NCI-H748 treated with DMSO at 0.1 percent for 48 hours (cell line): Measurements from ENCODE around the gene KCNK17.
"Not testable (repeated sequence)": the region's sequence is repeated elsewhere in the genome, so short reads cannot be mapped to it uniquely, and the experiment has no call there.

Experiments used
- DNase-seq: peaks from one replicate; lab custom pipeline; 2025; lab: John Stamatoyannopoulos, UW

The KCNK17 gene

DNA sequence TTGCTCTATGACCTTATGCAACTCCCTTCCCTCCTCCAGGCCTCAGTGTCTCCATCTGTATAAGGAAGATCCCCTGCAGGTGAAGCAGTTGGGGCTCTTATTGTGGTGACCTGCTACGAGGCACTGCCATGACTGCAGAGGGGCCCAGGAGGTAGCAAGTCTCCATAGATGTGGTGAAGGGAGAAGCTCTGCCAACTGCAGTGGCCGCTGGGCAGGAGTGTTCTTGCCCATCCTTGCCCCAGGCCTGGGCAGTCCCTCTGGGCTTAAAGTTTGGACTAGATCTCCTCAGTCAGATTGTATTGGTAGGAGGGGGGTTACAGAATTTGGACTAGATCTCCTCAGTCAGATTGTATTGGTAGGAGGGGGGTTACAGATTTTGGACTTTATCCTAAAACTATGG, 12.2 kb downstream of the KCNK17 start:
- no peak for DNase-seq

DNA sequence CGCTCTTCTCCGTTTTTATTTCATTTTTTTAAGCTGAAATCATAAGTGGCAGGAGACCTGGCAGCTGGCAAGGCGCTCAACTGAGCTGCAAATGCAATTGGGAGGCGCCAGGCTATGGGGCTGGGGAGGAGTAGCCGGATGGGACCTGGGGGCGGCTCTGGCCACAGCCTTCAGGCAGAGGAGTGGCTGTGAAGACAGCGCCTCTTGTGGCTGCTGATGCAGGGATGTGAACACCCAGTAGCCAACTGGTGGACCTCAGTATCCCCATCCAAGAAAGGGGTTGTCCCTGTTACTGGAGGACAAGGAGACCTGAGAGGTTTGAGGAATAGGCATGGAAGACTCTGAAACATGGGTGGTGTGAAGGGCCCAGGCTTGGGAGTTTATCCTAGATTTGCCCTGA, 12.6 kb downstream of the KCNK17 start:
- no peak for DNase-seq

DNA sequence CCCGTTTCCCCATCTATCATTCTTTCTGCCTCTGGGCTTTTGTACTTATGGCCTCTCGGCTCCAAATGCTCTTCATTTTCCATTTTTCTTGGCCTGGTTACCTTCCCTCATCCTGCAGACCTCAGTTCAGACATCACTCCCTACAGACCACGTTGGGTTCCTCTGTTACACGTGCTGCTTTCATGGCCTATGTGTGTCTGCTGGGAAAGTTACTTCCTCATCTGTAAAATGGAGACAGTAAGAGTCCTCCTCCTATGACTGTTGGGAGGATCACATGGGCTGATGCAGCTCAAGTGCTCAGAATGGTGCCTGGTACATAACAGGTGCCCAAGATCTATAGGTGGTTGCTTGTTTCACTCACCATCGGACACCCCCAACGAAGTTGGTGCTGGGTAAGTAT, 13.5 kb downstream of the KCNK17 start:
- DNase-seq: no peak

DNA sequence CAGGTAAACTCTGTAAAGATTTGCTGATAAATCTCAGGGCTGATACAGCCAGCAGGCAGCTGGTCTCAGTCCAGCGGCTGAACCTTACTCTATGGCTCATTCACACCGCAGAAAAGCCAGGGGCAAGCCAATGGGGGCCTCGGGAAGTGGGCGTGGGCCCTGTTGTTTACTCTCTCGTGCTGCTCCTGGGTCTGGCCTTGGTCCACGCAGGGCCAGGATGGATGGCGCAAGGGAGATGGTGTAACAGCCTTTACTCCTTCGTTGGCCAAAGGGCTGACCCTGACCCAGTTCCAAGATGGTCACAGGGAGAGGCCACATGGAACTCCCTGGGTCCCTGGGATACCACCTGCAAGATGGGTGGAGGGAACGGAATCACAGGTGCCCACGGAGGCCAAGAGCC, 16.2 kb downstream of the KCNK17 start:
- DNase-seq: no peak

DNA sequence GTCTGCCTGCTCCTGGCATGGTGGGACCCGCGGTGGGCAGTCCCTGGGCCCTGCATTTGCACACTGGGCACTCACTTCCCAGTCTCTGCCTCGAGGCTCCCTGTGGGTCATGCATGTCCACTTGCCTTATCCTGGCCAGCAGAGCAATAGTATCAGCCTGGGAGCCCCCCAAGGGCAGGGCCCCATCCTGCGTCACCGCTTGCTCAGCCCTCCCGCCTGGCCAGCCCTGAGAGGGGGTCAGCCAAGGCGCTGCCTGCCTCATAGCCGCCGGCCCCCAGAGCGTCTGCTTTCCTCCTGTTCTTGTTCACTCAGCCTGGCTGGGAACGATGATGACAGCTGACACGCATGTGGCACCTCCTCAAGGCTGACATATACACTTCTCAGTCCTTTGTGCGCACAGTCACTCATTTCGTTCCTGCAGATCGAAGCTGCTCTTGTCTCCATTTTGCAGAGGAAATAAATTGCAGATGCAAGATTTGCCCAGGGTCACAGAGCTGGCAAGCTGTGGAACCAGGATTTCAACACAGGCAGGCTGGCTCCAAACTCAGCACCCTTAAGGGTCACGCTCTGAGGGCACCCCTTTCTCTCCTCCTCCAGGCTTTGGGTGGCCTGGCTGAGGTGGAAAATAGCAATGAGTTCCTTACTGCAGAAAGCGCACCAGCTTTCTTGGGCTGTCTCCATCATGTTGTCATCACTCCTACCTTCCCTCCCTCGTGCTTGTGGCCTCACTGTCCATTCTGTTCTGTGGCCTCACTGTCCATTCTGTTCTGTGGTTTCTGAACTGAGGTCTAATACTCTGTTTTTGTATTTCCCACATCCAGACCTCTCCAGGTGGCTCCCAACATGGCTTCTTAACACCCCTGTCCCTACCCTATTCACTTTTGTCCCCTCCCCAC, 17.2 kb downstream of the KCNK17 start:
- DNase-seq: no peak

DNA sequence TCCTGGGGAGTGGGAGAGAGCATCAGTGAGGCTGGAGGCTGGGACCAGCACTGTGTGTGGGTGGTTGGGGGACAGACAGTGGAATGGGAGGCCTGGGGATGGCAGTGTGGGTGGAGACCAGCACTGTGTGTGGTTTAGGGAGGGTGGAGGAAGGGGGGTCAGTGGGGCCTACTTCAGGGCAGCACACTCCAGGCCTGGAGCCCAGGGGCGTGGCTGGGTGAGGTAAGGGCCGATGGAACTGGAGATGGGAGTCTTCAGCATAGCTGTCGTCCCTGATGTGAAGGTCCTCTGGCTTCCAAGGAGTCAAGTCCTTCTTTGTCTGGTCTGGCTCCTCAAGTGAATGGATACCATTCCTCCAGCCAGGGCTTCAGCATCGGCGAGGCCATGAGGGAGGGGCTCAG, 18.6 kb downstream of the KCNK17 start:
- no peak for DNase-seq

DNA sequence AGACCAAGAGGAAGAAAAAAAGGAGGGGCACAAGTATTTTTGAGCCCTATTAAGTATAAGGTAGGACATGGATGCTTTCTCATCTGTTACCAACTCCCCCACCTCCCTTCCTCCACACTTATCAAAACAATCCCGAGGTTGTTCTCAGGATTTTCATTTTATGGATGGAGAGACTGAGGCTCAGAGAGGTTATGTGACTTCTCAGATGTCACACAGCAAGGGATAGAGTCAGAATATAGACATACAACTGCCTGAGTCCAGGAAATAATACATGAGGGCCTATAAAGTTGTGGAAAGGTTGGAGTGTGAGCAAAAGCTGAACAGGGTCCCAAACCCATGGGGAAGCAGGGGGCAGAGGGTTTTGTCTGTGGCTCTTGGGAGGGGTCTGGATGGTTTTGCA, 19.3 kb downstream of the KCNK17 start:
- no peak for DNase-seq

DNA sequence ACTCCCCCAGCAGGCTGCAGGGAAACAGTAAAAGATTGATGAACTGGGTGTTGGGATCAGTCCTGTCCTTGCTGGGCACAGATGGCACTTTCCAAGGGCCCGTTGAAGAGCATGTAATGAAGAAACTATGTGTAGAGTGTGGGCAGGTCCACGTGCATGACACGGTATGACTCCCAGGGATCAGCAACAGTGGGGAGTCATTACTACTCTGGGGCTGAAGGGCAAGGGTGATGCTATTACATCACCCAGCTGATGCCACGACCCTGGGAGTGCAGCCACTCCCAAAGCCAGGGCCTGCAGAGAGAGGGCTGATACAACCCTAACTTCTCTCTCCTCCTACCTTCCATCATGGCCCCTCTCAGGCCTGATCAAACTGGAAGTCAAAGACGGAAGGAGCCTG, 20.1 kb downstream of the KCNK17 start:
- no peak for DNase-seq

DNA sequence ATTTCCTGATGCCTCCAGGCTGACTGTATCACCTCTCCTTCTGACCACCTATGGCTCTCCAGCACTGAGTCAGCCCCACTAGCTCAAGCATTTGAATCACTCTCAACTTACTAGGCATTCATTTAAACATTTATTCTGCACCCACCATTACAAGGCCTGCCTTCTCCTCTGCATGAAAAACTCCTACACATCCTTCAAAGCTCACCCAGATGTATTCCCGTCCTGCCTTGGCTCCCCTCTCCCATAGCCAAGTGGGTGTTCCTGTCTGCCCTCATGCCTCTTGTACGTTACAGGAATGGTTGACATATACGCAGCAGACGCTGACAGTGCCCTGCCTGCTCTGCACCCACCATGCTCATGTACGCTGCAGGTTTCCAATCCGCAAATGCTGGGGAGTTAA, 21.6 kb downstream of the KCNK17 start:
- DNase-seq: no peak

DNA sequence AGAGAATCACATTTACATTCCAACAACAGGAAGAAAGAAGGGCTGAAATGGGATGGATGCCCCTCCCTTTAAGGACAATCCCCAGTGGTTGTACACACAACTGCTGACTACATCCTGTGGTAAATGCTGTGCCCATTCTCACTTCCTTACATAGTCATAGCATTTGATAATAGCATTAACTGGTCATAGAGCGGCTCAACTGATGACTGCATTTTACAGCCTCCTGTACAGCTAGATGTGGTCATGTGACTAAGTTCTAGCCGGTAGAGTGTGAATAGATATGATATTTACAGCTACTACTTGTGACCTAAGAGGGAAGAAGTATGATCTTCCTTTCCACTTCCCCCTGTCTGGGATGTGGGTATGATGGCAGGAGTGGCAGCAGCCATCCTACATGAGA, 24.7 kb downstream of the KCNK17 start:
- no peak for DNase-seq

DNA sequence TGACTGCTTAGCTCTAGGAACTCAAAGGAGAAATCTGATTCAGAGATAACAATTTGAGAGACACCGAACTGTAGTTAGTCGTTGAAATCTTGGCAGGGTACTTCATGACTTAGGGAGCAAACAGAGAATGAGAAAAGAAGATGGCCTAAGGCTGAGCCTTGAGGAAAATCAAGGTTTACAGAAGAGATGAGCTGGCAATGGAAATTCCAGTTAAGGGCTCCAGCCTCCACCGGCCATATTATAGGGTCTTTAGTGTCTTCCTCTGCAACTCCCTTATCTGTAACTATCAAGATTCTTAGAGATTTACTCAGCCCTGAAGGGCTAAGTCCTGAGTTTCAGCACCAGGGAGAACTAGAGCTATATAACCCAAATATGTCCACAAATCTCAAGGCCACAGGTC, 26.6 kb downstream of the KCNK17 start:
- no peak for DNase-seq

DNA sequence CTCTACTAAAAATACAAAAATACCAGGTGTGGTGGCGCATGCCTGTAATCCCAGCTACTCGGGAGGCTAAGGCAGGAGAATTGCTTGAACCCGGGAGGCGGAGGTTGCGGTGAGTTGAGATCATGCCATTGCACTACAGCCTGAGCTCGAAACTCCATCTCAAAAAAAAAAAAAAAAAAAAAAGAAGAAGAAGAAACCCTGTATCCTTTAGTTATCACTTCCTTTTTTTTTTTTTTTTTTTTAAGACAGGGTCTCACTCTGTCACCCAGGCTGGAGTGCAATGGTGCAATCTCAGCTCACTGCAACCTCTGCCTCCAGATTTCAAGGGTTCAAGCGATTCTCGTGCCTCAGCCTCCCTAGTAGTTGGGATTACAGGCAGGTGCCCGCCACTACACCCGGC, 27.6 kb downstream of the KCNK17 start:
- not testable (repeated sequence) for DNase-seq

DNA sequence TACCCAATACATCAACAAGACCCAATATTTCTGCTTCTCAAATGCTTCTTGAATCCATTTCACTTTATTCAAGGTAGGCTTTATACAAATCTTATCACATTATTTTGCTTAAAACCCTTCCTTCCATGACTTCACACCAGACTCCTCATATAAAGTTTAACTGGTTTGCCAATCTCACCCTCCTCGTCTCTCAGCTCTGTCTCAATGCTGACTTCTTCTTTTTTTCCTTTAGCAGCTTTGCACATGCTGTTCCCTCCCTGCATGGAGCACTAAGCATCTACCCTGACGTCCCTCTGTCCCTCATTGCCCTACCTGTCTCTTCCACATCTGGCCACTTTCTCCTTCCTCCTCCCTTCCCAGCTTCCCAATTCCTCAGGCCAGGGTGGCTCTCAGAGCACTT, 31.4 kb downstream of the KCNK17 start:
- no peak for DNase-seq

DNA sequence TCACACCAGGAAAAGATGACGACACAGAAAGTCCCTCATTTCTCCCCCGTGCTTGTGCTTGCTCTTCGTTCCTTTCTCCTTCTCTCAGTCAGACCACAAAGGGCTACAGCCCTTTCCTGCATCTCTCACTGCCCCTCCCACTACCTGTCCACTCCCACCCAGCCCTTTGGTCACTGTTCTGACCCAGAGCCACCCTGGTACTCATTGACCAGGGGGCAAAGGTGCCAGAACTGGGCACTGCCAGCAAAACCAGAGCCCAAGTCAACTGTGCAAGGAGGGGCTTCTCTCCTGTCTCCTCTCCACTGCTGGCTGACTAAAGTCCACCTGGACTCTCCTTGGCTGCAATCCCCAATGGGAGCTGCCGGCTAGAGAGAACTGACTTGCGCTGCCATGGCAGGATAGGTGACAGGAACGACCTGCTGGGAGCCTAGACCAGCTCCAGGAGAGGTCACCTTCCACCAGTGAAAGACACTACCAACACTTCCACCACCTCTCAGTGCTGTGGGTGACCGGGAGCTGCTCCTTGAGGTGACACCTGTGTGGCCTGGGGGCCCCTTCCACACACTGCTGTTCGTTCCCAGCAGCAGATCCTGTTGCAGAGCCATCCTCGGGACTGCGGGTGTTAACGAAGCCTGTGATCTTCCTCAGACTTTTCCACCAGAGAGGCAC, 32.8 kb downstream of the KCNK17 start:
- DNase-seq: no peak

DNA sequence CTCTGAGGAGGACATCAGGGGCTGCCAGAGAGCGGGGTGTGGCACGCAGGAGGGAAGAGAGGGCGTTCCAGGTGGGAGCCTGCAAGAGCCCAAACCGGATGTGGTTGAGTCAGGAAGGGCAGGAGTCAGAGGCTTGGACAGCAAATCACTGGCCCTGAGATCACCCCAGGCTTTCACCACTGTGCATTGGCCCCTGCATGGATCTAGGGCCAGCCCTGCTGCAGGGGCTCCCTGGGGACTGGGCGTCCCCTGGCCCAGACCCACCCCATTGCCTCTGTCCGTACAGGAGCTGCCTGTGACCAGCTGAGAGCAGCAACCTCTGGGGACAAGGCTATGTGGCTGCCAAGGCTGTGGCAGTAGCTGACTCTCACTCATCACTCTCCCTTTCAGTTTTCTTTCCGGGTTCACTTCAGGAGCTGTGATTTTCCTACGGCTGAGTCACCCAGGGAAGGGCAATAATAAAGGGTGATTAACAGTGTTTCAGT, 33.9 kb downstream of the KCNK17 start:
- no peak for DNase-seq

DNA sequence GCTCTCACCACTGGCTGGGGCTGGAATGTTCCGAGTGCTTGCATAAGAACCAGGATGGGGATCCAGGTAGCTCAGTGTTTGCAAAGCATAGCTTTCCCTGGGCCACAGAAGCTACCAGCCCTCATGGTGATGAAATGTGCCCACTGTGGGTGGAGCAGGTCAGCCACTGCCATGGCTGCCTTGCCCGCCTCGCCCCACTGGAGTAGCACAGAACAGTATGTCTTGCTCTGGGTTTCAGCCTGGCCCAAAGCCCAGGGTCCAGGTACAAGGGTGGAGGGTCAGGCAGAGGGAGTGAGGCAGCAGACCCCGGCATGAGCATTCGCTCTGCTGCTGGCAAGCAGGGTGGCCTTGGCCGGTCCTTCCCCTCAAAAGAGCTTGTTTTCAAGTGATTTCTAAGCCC, 34.7 kb downstream of the KCNK17 start:
- no peak for DNase-seq

DNA sequence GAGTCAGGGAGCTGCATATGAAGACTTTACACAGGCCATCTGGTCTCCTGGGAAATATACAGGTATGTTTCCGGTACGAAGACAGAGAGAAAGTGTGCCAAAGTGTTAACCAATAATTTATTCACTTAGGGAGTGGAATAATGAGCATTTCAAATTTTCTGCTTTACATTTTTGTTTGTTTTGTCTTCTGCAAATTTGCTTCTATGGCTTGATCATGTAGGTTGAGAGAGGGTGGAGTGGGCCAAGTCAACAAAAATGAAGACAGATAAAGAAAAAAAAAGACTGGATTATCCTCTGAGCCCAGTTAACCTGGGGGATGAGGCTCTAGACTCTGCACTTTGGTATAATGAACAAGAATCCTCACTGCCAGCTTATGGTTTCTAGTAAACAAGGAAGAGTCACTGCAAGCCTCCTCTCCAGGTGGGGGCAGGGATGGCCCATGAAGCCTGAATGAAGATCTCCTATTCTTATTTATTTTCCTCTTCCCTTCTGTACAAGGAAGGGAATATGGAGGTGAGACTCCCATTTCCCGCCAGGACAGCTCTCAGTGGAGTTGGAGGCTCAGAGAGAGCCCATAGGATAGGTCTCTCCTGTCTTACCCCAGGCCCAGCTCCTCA, 37.7 kb downstream of the KCNK17 start:
- no peak for DNase-seq

DNA sequence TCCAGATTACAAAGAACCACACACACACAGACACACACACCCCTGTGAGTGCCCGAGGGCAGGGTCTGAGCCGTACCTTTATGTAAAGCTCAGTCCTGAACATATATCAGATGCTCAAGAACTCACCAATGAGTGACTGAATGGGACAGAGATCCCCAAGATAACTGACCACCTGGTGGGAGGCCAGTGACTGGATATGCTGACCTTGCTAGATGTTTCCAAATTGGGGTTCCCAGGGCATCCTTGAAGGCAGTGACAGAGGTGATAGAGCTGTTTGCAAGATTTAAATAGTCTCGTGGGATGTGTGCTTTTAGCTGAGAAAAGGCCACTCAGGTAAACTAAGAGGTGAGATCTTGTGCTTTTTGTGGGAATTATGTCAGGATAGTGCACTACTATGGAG, 39.3 kb downstream of the KCNK17 start:
- no peak for DNase-seq

DNA sequence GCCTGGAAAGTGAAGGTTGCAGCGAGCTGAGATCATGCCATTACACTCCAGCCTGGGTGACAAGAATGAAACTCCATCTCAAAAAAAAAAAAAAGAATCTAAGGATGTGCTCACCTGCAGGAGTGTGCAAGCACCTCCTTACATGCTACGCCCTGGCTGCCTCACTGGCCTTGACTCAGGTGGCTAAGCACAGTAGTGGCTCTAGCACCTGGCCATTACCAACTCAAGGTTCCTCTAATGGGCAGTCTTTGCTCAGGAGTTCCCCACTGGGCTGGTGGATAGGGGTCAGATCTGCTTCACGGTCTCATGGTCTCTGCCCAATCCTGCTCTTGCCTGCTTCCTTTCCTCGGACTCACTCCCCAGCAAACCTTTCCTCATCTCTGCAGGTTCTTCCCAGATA, 39.7 kb downstream of the KCNK17 start:
- DNase-seq: no peak

DNA sequence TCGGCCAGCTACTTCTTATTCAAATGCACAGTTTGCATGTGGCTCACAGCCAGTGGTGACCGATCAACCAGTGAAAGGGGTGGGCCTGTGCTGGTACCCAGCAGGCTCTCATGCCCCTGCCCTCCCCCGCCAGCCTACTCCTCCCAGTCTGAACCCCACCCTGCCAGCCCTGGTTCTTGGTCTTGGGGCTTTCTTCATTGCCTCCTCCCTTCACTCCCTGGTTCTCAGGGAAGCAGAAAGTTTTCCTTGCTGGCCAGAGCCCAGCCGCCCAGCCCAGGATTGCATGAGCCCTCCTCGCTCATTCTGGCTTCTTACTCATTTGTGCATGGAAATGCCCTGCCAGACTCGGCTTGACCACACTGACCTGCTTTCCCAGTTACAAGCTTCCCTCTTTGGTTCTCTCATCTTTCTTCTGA, 40.8 kb downstream of the KCNK17 start:
- no peak for DNase-seq

DNA sequence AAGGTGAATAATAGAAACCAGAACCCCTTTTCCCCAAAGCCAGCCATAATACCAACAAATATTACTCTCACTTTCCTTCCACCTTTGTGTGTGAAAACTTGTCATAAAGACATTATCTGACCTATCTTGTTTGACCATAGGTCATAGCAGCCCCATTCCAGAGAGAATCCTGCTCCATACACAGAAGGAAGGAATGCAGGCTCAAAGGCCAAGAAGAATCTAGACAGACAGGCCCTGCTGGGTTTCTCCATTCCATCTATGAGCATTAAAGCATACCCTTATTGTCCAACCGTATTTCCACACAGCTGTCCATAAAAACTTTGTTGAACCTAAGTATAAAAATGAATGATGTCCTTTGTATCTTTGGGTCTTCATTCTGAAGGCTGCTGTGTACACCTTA, 44.3 kb downstream of the KCNK17 start:
- DNase-seq: no peak

DNA sequence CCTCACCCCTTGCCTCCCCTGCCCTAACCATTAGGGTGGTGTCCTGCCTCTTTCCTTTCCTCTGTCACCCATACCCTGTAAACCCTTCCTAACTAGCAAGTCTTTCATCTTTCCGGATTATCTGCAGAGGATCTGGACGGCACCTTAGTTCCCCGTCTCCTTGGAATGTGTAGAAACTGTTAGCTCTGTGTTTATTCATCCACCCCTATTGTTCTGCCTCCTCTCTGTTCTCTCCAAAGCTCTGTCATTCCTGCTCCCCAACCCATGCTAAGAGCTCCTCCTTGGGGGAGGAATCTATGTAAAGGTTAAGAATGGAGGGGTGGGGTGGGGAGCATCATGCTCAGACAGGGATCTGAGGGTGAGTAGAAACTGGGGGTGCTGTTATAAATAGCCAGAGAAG, 45.5 kb downstream of the KCNK17 start:
- no peak for DNase-seq

DNA sequence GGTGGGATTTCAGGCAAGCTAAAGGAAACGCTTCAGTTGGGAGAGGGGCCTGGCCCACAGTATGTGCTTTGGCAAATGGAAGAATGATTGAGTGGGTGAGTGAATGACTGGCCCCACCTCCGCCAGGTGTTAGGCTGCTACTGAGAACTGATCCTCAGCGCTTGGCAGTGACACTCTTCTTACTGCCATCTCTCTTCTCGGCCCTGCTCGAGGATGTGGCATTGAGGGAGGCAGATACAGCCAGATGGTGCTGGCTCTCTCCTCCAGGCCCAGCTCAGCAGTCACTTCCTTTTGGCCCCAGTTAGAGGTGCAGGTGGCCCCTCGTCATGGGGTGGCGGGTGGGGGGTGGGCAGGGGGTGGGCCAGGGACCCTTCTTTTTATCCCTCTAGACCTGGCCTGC, 46.0 kb downstream of the KCNK17 start:
- DNase-seq: no peak
